ENCODE data around the gene LTF.
A peak's percentile ranks its signal among the peaks of the same experiment; 100 is the strongest.

LTF gene

GRCh38 chr3:46491089-46492070, 26.7 kb upstream of the LTF start:
- TF ChIP-seq PAX5 (IDR thresholded peaks at IDR 0.05; ENCODE audit: insufficient read depth, low read length, severe bottlenecking) (no peak), POLR2A (IDR thresholded peaks at IDR 0.05; ENCODE audit: low read depth, low read length) (no peak)
- no peak for FAIRE-seq
- DNase-seq (ENCODE audit: insufficient read length, low spot score): no peak

- DNase-seq (ENCODE audit: insufficient read length, low spot score): no peak
- FAIRE-seq: no peak
- no peak for TF ChIP-seq TAF1 (IDR thresholded peaks at IDR 0.05; ENCODE audit: low read depth, low read length)
- TF ChIP-seq SPI1 (IDR thresholded peaks at IDR 0.05; ENCODE audit: low read depth, low read length): no peak
- no peak for TF ChIP-seq POLR2A (IDR thresholded peaks at IDR 0.05; ENCODE audit: low read depth, low read length)
- no peak for TF ChIP-seq POU2F2 (IDR thresholded peaks at IDR 0.05; ENCODE audit: low read depth, low read length)
- TF ChIP-seq PAX5 (IDR thresholded peaks at IDR 0.05; ENCODE audit: insufficient read depth, low read length, severe bottlenecking): no peak
- no peak for TF ChIP-seq POLR2AphosphoS5 (IDR thresholded peaks at IDR 0.05; ENCODE audit: low read depth, low read length)
These were observed 25.8 kb upstream of the LTF start for GRCh38 chr3:46490338-46491084.

GRCh38 chr3:46489875-46490274, 25.2 kb upstream of the LTF start:
- FAIRE-seq (no peak), DNase-seq (ENCODE audit: insufficient read length, low spot score) (no peak)
- TF ChIP-seq POLR2A (IDR thresholded peaks at IDR 0.05; ENCODE audit: low read depth, low read length) (no peak), POU2F2 (IDR thresholded peaks at IDR 0.05; ENCODE audit: low read depth, low read length) (no peak), TAF1 (IDR thresholded peaks at IDR 0.05; ENCODE audit: low read depth, low read length) (no peak), POLR2AphosphoS5 (IDR thresholded peaks at IDR 0.05; ENCODE audit: low read depth, low read length) (no peak), PAX5 (IDR thresholded peaks at IDR 0.05; ENCODE audit: insufficient read depth, low read length, severe bottlenecking) (no peak), SPI1 (IDR thresholded peaks at IDR 0.05; ENCODE audit: low read depth, low read length) (no peak)

GRCh38 chr3:46489381-46489780, 24.7 kb upstream of the LTF start:
- no peak for DNase-seq (ENCODE audit: insufficient read length, low spot score)
- TF ChIP-seq POLR2AphosphoS5 (IDR thresholded peaks at IDR 0.05; ENCODE audit: low read depth, low read length): no peak
- no peak for TF ChIP-seq SPI1 (IDR thresholded peaks at IDR 0.05; ENCODE audit: low read depth, low read length)
- TF ChIP-seq POU2F2 (IDR thresholded peaks at IDR 0.05; ENCODE audit: low read depth, low read length): no peak
- no peak for TF ChIP-seq POLR2A (IDR thresholded peaks at IDR 0.05; ENCODE audit: low read depth, low read length)
- TF ChIP-seq TAF1 (IDR thresholded peaks at IDR 0.05; ENCODE audit: low read depth, low read length): no peak
- TF ChIP-seq PAX5 (IDR thresholded peaks at IDR 0.05; ENCODE audit: insufficient read depth, low read length, severe bottlenecking): no peak
- FAIRE-seq: peak; percentile 58

- DNase-seq (ENCODE audit: insufficient read length, low spot score) (peak; percentile 90), FAIRE-seq (peak; percentile 98)
- TF ChIP-seq POLR2A (IDR thresholded peaks at IDR 0.05; ENCODE audit: low read depth, low read length) (no peak), PAX5 (IDR thresholded peaks at IDR 0.05; ENCODE audit: insufficient read depth, low read length, severe bottlenecking) (peak; percentile 88), POU2F2 (IDR thresholded peaks at IDR 0.05; ENCODE audit: low read depth, low read length) (peak; percentile 55; the same call in 1 of the 2 replicates), TAF1 (IDR thresholded peaks at IDR 0.05; ENCODE audit: low read depth, low read length) (no peak), POLR2AphosphoS5 (IDR thresholded peaks at IDR 0.05; ENCODE audit: low read depth, low read length) (no peak), SPI1 (IDR thresholded peaks at IDR 0.05; ENCODE audit: low read depth, low read length) (no peak)
These were observed 24.1 kb upstream of the LTF start for GRCh38 chr3:46488735-46489361.

GRCh38 chr3:46485779-46486175, 21.1 kb upstream of the LTF start:
- no peak for TF ChIP-seq SPI1 (IDR thresholded peaks at IDR 0.05; ENCODE audit: low read depth, low read length)
- TF ChIP-seq POLR2AphosphoS5 (IDR thresholded peaks at IDR 0.05; ENCODE audit: low read depth, low read length): no peak
- no peak for TF ChIP-seq POLR2A (IDR thresholded peaks at IDR 0.05; ENCODE audit: low read depth, low read length)
- no peak for TF ChIP-seq TAF1 (IDR thresholded peaks at IDR 0.05; ENCODE audit: low read depth, low read length)
- no peak for TF ChIP-seq POU2F2 (IDR thresholded peaks at IDR 0.05; ENCODE audit: low read depth, low read length)
- TF ChIP-seq PAX5 (IDR thresholded peaks at IDR 0.05; ENCODE audit: insufficient read depth, low read length, severe bottlenecking): no peak
- no peak for FAIRE-seq
- no peak for DNase-seq (ENCODE audit: insufficient read length, low spot score)

GRCh38 chr3:46484911-46485778, 20.4 kb upstream of the LTF start:
- DNase-seq (ENCODE audit: insufficient read length, low spot score) (no peak), FAIRE-seq (no peak)
- TF ChIP-seq SPI1 (IDR thresholded peaks at IDR 0.05; ENCODE audit: low read depth, low read length) (no peak), POLR2A (IDR thresholded peaks at IDR 0.05; ENCODE audit: low read depth, low read length) (no peak), POLR2AphosphoS5 (IDR thresholded peaks at IDR 0.05; ENCODE audit: low read depth, low read length) (no peak), TAF1 (IDR thresholded peaks at IDR 0.05; ENCODE audit: low read depth, low read length) (no peak), PAX5 (IDR thresholded peaks at IDR 0.05; ENCODE audit: insufficient read depth, low read length, severe bottlenecking) (no peak), POU2F2 (IDR thresholded peaks at IDR 0.05; ENCODE audit: low read depth, low read length) (no peak)

- DNase-seq (ENCODE audit: insufficient read length, low spot score) (no peak), FAIRE-seq (no peak)
- TF ChIP-seq POU2F2 (IDR thresholded peaks at IDR 0.05; ENCODE audit: low read depth, low read length): no peak
- no peak for TF ChIP-seq POLR2A (IDR thresholded peaks at IDR 0.05; ENCODE audit: low read depth, low read length)
- no peak for TF ChIP-seq TAF1 (IDR thresholded peaks at IDR 0.05; ENCODE audit: low read depth, low read length)
These were observed 19.7 kb upstream of the LTF start for GRCh38 chr3:46484388-46484787.

Measured in GM12891 (cell line).